ENCODE data around the gene PDE6B. TPM values are rescaled to one million over a fixed set of nuclear protein-coding genes. Genes with fewer than 3 reads are reported as not detected.
A peak's percentile ranks its signal among the peaks of the same experiment; 100 is the strongest.
"Not testable (repeated sequence)": the region's sequence is repeated elsewhere in the genome, so short reads cannot be mapped to it uniquely, and the experiment has no call there.

The PDE6B gene
- total RNA-seq, 1 experiment from 2014 or later, result not detected

GRCh38 chr4:704198-704891, 79.0 kb downstream of the PDE6B start:
- no peak for DNase-seq (ENCODE audit: low spot score)

GRCh38 chr4:704971-705277, 79.6 kb downstream of the PDE6B start:
- no peak for DNase-seq (ENCODE audit: low spot score)

GRCh38 chr4:705278-706082, 80.1 kb downstream of the PDE6B start, which contains the start of gene PCGF3:
TSS of gene PCGF3 (plus strand) at chr4:705832. CDS start at chr4:733681, 27,849 bp downstream.
- peak; percentile 92 for DNase-seq (ENCODE audit: low spot score)

GRCh38 chr4:706083-706633, 80.8 kb downstream of the PDE6B start:
- DNase-seq (ENCODE audit: low spot score), result not testable (repeated sequence)

GRCh38 chr4:706834-707598, 81.6 kb downstream of the PDE6B start:
- DNase-seq (ENCODE audit: low spot score), result no peak

- no peak for DNase-seq (ENCODE audit: low spot score)
These were observed 82.7 kb downstream of the PDE6B start for GRCh38 chr4:707929-708630.

- DNase-seq (ENCODE audit: low spot score), result no peak
These were observed 83.2 kb downstream of the PDE6B start for GRCh38 chr4:708631-708933.

GRCh38 chr4:709348-709747, 84.0 kb downstream of the PDE6B start:
- no peak for DNase-seq (ENCODE audit: low spot score)

- no peak for DNase-seq (ENCODE audit: low spot score)
These were observed 84.7 kb downstream of the PDE6B start for GRCh38 chr4:710116-710515.

- no peak for DNase-seq (ENCODE audit: low spot score)
These were observed 85.5 kb downstream of the PDE6B start for GRCh38 chr4:710916-711315.

- DNase-seq (ENCODE audit: low spot score), result no peak
These were observed 86.7 kb downstream of the PDE6B start for GRCh38 chr4:712093-712492.

- no peak for DNase-seq (ENCODE audit: low spot score)
These were observed 87.7 kb downstream of the PDE6B start for GRCh38 chr4:712916-713632.

- DNase-seq (ENCODE audit: low spot score), result no peak
These were observed 88.7 kb downstream of the PDE6B start for GRCh38 chr4:714087-714486.

- DNase-seq (ENCODE audit: low spot score), result no peak
These were observed 92.4 kb downstream of the PDE6B start for GRCh38 chr4:717601-718320.

- no peak for DNase-seq (ENCODE audit: low spot score)
These were observed 93.1 kb downstream of the PDE6B start for GRCh38 chr4:718460-718859.

Other genes with a start within 250 kb of the PDE6B start
- 9.8 and 16.0 TPM in 2 replicates for gene ZNF721, start 126.4 kb upstream of the PDE6B start, total RNA-seq (2014; rRNA removed; shearing (Covaris generic))
- gene PIGG, start 126.4 kb upstream of the PDE6B start, total RNA-seq (2014; rRNA removed; shearing (Covaris generic)), result 27.7 and 54.0 TPM in 2 replicates
- gene TMEM271, start 49.3 kb upstream of the PDE6B start, total RNA-seq (2014; rRNA removed; shearing (Covaris generic)), result 0.08 TPM in 1 of 2 replicates, not detected in the other
- 193 and 272 TPM in 2 replicates for gene ATP5ME, start 48.7 kb downstream of the PDE6B start, total RNA-seq (2014; rRNA removed; shearing (Covaris generic))
- 7.4 and 13.8 TPM in 2 replicates for gene MYL5, start 49.0 kb downstream of the PDE6B start, total RNA-seq (2014; rRNA removed; shearing (Covaris generic))
- gene SLC49A3, start 63.6 kb downstream of the PDE6B start, total RNA-seq (2014; rRNA removed; shearing (Covaris generic)), result not detected in 2 replicates
- 26.1 and 42.5 TPM in 2 replicates for gene PCGF3, start 80.3 kb downstream of the PDE6B start, total RNA-seq (2014; rRNA removed; shearing (Covaris generic))
- gene CPLX1, start 200.6 kb downstream of the PDE6B start, total RNA-seq (2014; rRNA removed; shearing (Covaris generic)), result 0.17 TPM in 1 of 2 replicates, not detected in the other

All from H4 (cell line).